Activated CD4-positive, alpha-beta T cell treated with anti-CD3 and anti-CD28 coated beads, Interleukin-2, amount 10 ng/mL, durations not matched to agents 24 days and 14 days (primary cell): ENCODE results near the gene MLST8. TPM values are rescaled to one million over a fixed set of nuclear protein-coding genes. Genes with fewer than 3 reads are reported as not detected.

ENCODE experiments used
- DNase-seq: peaks from one replicate; pipeline ENCODE4 v3.0.0; 2022
- H3K27ac Mint-ChIP-seq: one replicate; pipeline ENCODE4 v1.8.0; 2022; ENCODE audit warnings: mild to moderate bottlenecking, mixed read lengths
- H3K27me3 Mint-ChIP-seq: one replicate; pipeline ENCODE4 v1.8.0; 2022; ENCODE audit warnings: mixed read lengths
- H3K36me3 Mint-ChIP-seq: one replicate; pipeline ENCODE4 v1.8.0; 2022; ENCODE audit warnings: low read depth, mild to moderate bottlenecking, mixed read lengths
- H3K4me1 Mint-ChIP-seq: one replicate; pipeline ENCODE4 v1.8.0; 2021; ENCODE audit warnings: mixed read lengths
- H3K4me3 Mint-ChIP-seq: one replicate; pipeline ENCODE4 v1.8.0; 2022; ENCODE audit warnings: mild to moderate bottlenecking, moderate library complexity, mixed read lengths
- H3K9me3 Mint-ChIP-seq: one replicate; pipeline ENCODE4 v1.8.0; 2021; ENCODE audit warnings: mixed read lengths
- intact Hi-C: fragments of 100-400 bp; cut with micrococcal nuclease; formaldehyde crosslinking; loops from one replicate; pipeline ENCODE4 v1.15.1; 2023
- total RNA-seq: library from RNA; stranded (reverse); gene quantifications from 2 replicates; pipeline ENCODE4 v1.2.3, GENCODE V29; 2022

Gene MLST8, protein sequence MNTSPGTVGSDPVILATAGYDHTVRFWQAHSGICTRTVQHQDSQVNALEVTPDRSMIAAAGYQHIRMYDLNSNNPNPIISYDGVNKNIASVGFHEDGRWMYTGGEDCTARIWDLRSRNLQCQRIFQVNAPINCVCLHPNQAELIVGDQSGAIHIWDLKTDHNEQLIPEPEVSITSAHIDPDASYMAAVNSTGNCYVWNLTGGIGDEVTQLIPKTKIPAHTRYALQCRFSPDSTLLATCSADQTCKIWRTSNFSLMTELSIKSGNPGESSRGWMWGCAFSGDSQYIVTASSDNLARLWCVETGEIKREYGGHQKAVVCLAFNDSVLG
- 65.2 and 70.3 TPM in 2 replicates for total RNA-seq

- H3K4me3 Mint-ChIP-seq: peak within 1 kb of the TSS; percentile 90
- peaks cover 18% of the 10 kb centered on the region for H3K36me3 Mint-ChIP-seq
- H3K9me3 Mint-ChIP-seq: no peaks in the 10 kb centered on the region
Observed at GRCh38 chr16:2205104-2205966, at the start of gene MLST8. TSS of gene MLST8 (plus strand) at chr16:2205454. CDS start at chr16:2206086, 632 bp downstream.

GRCh38 chr16:2155977-2156848, 49.0 kb upstream of the MLST8 start:
- peaks cover 26% of the 10 kb centered on the region for H3K4me1 Mint-ChIP-seq
- peak overlapping the region; percentile 94 for H3K27ac Mint-ChIP-seq
- DNase-seq: peak; percentile 71
- intact Hi-C loops: loop anchor here (1.0 to 5.0 kb wide), 8 partner anchors 59 to 596 kb away; partner anchors contain the start of genes ATP6V0C, E4F1, ECI1 and NTHL1
- H3K36me3 Mint-ChIP-seq: peaks cover 44% of the 10 kb centered on the region
- peak overlapping the region; percentile 92 for H3K4me3 Mint-ChIP-seq
- no peaks in the 10 kb centered on the region for H3K9me3 Mint-ChIP-seq
- H3K27me3 Mint-ChIP-seq: no peaks in the 10 kb centered on the region

More at GRCh38 chr16:2205104-2205966, at the start of gene MLST8:
- Mint-ChIP-seq H3K4me1 (peaks cover 15% of the 10 kb centered on the region), H3K27me3 (peaks cover 5% of the 10 kb centered on the region), H3K27ac (peak within 1 kb of the TSS; percentile 87)
- peak; percentile 98 for DNase-seq
- intact Hi-C loops: loop anchor here (1.0 kb wide), 2 partner anchors 10 to 18 kb away; partner anchors contain the start of gene E4F1

DNA sequence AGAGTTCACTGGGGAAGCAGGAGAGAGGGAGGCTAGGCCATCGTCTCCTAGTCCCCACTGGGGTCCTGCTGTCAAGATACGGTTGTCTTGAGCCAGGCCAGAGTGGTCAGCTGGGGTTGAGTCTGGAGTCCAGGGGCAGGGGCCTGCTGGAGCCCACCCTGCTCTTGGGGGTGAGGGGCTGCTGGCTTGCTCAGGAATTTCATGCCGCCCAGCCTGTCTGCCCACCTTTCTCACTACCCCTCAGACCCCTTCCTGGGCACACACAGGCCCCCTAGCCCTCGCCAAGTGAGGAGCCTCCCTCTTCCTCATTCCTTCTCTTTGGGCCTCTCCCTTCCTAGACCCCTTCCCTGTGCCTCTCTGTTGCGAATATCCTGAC, 48.4 kb upstream of the MLST8 start:
- Mint-ChIP-seq H3K4me1 (peaks cover 24% of the 10 kb centered on the region), H3K9me3 (no peaks in the 10 kb centered on the region), H3K36me3 (peaks cover 39% of the 10 kb centered on the region), H3K27me3 (no peaks in the 10 kb centered on the region), H3K4me3 (peak overlapping the region; percentile 92), H3K27ac (peak overlapping the region; percentile 94)
- intact Hi-C loops: loop anchor here (5.0 kb wide), 3 partner anchors 95 to 595 kb away; partner anchors contain the start of genes ATP6V0C, ECI1 and SRRM2
- no peak for DNase-seq

- peaks cover 24% of the 10 kb centered on the region for H3K4me1 Mint-ChIP-seq
- intact Hi-C loops: loop anchor here (5.0 kb wide), 3 partner anchors 95 to 595 kb away; partner anchors contain the start of genes ATP6V0C, ECI1 and SRRM2
- no peaks in the 10 kb centered on the region for H3K27me3 Mint-ChIP-seq
- H3K27ac Mint-ChIP-seq: peak overlapping the region; percentile 94
- no peaks in the 10 kb centered on the region for H3K9me3 Mint-ChIP-seq
- DNase-seq: no peak
- peaks cover 35% of the 10 kb centered on the region for H3K36me3 Mint-ChIP-seq
- peak overlapping the region; percentile 92 for H3K4me3 Mint-ChIP-seq
Observed at GRCh38 chr16:2157480-2158261, 47.6 kb upstream of the MLST8 start.

DNA sequence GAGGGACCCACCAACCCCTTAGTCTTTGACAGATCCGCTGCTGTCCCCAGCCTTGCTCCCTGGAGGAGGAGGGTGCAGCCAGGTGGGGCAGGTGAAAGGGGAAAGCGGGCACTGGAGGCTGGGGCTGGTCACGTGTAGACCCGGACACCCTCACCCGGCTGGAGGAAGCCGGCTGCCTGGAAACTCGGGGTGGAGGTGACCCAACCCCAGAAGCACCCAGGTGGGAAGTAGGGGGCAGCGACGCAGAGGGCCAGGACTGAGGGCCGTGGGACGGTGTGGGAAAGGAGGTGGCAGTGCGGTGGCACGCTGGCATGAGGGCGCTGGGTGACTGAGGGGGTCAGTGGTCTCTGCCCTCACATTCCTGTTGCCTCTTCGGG, 47.0 kb upstream of the MLST8 start:
- Mint-ChIP-seq H3K27me3 (no peaks in the 10 kb centered on the region), H3K27ac (no peak overlapping the region), H3K4me3 (no peak overlapping the region), H3K9me3 (no peaks in the 10 kb centered on the region), H3K36me3 (peaks cover 31% of the 10 kb centered on the region), H3K4me1 (peaks cover 24% of the 10 kb centered on the region)
- intact Hi-C loops: loop anchor here (5.0 kb wide), 3 partner anchors 94 to 594 kb away; partner anchors contain the start of genes ATP6V0C, ECI1 and SRRM2
- no peak for DNase-seq

DNA sequence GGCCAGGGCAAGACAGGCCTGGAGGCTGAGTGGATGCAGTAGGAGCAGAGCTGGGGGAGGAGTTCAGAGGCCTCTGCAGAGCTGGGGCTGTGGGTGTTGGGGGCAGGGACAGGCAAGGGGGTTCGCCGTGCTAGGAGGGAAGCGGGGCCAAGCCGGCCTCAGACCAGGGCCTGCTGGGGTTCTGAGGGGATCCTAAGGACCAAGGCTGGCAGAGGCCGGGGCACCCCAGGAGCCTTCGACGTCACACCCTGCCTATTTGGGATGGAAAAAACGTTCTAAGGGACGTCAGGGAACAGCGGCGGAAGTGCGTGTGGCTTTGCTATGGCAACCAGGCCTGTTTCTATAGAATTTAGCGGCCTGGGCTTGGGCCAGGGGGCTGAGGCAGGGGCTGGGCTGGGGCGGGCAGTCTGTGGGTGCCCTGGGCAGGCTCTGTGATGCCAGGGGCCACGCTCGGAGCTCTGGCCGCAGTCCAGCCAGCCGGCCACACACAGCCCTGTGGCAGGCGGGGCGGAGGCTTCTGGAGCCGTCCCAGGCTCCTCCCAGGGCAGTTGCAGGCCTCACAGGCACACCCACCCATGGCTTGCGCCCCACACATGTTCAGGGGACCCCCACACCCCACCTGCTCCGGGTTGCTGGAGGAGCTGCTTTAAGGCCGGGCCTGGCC, 45.9 kb upstream of the MLST8 start:
- no peak for DNase-seq
- no peaks in the 10 kb centered on the region for H3K9me3 Mint-ChIP-seq
- intact Hi-C loops: loop anchor here (5.0 kb wide), 3 partner anchors 93 to 593 kb away; partner anchors contain the start of genes ATP6V0C, ECI1 and SRRM2
- H3K27me3 Mint-ChIP-seq: no peaks in the 10 kb centered on the region
- H3K36me3 Mint-ChIP-seq: peaks cover 22% of the 10 kb centered on the region
- H3K4me3 Mint-ChIP-seq: no peak overlapping the region
- peaks cover 24% of the 10 kb centered on the region for H3K4me1 Mint-ChIP-seq
- no peak overlapping the region for H3K27ac Mint-ChIP-seq

- H3K9me3 Mint-ChIP-seq: no peaks in the 10 kb centered on the region
- DNase-seq: no peak
- no peak overlapping the region for H3K4me3 Mint-ChIP-seq
- H3K27ac Mint-ChIP-seq: no peak overlapping the region
- peaks cover 15% of the 10 kb centered on the region for H3K36me3 Mint-ChIP-seq
- intact Hi-C loops: no loop called here
- peaks cover 21% of the 10 kb centered on the region for H3K4me1 Mint-ChIP-seq
- no peaks in the 10 kb centered on the region for H3K27me3 Mint-ChIP-seq
Observed at GRCh38 chr16:2160915-2161551, 44.2 kb upstream of the MLST8 start.

GRCh38 chr16:2161911-2162310, 43.3 kb upstream of the MLST8 start:
- Mint-ChIP-seq H3K4me1 (peaks cover 14% of the 10 kb centered on the region), H3K36me3 (peaks cover 18% of the 10 kb centered on the region), H3K9me3 (no peaks in the 10 kb centered on the region), H3K27ac (no peak overlapping the region), H3K4me3 (no peak overlapping the region), H3K27me3 (no peaks in the 10 kb centered on the region)
- intact Hi-C loops: no loop called here
- DNase-seq: no peak

DNA sequence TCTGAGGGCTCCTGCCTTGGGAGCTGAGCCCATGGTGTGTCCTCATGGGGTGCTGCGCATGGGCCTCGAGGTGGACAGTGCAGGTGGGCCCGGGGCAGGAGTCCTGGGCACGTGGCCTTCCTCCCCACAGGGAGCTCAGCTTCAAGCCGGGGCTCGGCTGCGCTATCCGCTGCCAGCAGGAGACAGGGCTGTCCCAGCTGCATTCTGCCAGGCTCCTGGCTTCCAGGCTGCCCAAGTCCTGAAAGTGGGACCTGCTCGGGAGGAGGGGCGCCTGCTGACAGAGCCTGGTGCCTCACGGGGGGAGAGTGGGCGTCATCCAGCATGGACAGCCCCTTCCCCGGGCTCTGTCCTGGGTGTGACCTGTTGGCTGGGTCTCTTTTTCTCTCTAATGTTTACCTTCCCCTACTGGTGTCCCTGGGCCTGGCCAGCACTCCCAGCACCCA, 42.6 kb upstream of the MLST8 start:
- Mint-ChIP-seq H3K4me3 (no peak overlapping the region), H3K4me1 (peaks cover 9% of the 10 kb centered on the region), H3K9me3 (no peaks in the 10 kb centered on the region), H3K36me3 (peaks cover 18% of the 10 kb centered on the region), H3K27me3 (no peaks in the 10 kb centered on the region), H3K27ac (no peak overlapping the region)
- DNase-seq: no peak
- intact Hi-C loops: no loop called here

- DNase-seq: no peak
- Mint-ChIP-seq H3K4me1 (peaks cover 5% of the 10 kb centered on the region), H3K27ac (no peak overlapping the region), H3K4me3 (no peak overlapping the region), H3K27me3 (no peaks in the 10 kb centered on the region), H3K9me3 (no peaks in the 10 kb centered on the region), H3K36me3 (peaks cover 20% of the 10 kb centered on the region)
- intact Hi-C loops: no loop called here
Observed at GRCh38 chr16:2163211-2163881, 41.9 kb upstream of the MLST8 start.

- Mint-ChIP-seq H3K4me1 (peaks cover 2% of the 10 kb centered on the region), H3K9me3 (no peaks in the 10 kb centered on the region), H3K36me3 (peaks cover 20% of the 10 kb centered on the region), H3K27ac (no peak overlapping the region), H3K27me3 (no peaks in the 10 kb centered on the region), H3K4me3 (no peak overlapping the region)
- intact Hi-C loops: no loop called here
- no peak for DNase-seq
Observed at GRCh38 chr16:2165861-2166260, 39.4 kb upstream of the MLST8 start.
